ENCODE measurements around the gene MROH2A.

Gene MROH2A

GRCh38 chr2:233830111-233830802, 52.1 kb downstream of the MROH2A start:
- Histone ChIP-seq H3K9me3 (no peaks in the 10 kb centered on the region), H3K27ac (no peak overlapping the region), H3K27me3 (no peaks in the 10 kb centered on the region), H3K4me1 (ENCODE audit: control insufficient read depth in 1 of 2, insufficient read depth in 1 of 2, low read depth in 1 of 2, low read length in 1 of 2) (no peaks in the 10 kb centered on the region), H3K4me3 (ENCODE audit: low read depth in 1 of 2, low read length in 1 of 2) (no peak overlapping the region), H3K36me3 (peaks cover 28% of the 10 kb centered on the region)
- TF ChIP-seq CTCF (IDR thresholded peaks at IDR 0.05): no peak

GRCh38 chr2:233831011-233831721, 53.0 kb downstream of the MROH2A start:
- Histone ChIP-seq H3K36me3 (peaks cover 37% of the 10 kb centered on the region), H3K4me1 (ENCODE audit: control insufficient read depth in 1 of 2, insufficient read depth in 1 of 2, low read depth in 1 of 2, low read length in 1 of 2) (no peaks in the 10 kb centered on the region), H3K27me3 (no peaks in the 10 kb centered on the region), H3K9me3 (no peaks in the 10 kb centered on the region), H3K27ac (no peak overlapping the region), H3K4me3 (ENCODE audit: low read depth in 1 of 2, low read length in 1 of 2) (no peak overlapping the region)
- TF ChIP-seq CTCF (IDR thresholded peaks at IDR 0.05): no peak

- H3K27me3 ChIP-seq: no peaks in the 10 kb centered on the region
- no peak overlapping the region for H3K27ac ChIP-seq
- TF ChIP-seq CTCF (IDR thresholded peaks at IDR 0.05): no peak
- H3K9me3 ChIP-seq: no peaks in the 10 kb centered on the region
- H3K4me1 ChIP-seq (ENCODE audit: control insufficient read depth in 1 of 2, insufficient read depth in 1 of 2, low read depth in 1 of 2, low read length in 1 of 2): no peaks in the 10 kb centered on the region
- no peak overlapping the region for H3K4me3 ChIP-seq (ENCODE audit: low read depth in 1 of 2, low read length in 1 of 2)
- peaks cover 44% of the 10 kb centered on the region for H3K36me3 ChIP-seq
Measured at GRCh38 chr2:233831861-233832260, 53.7 kb downstream of the MROH2A start.

- no peak for TF ChIP-seq CTCF (IDR thresholded peaks at IDR 0.05)
- no peaks in the 10 kb centered on the region for H3K27me3 ChIP-seq
- no peaks in the 10 kb centered on the region for H3K9me3 ChIP-seq
- no peak overlapping the region for H3K27ac ChIP-seq
- H3K4me3 ChIP-seq (ENCODE audit: low read depth in 1 of 2, low read length in 1 of 2): no peak overlapping the region
- no peaks in the 10 kb centered on the region for H3K4me1 ChIP-seq (ENCODE audit: control insufficient read depth in 1 of 2, insufficient read depth in 1 of 2, low read depth in 1 of 2, low read length in 1 of 2)
- peaks cover 50% of the 10 kb centered on the region for H3K36me3 ChIP-seq
Measured at GRCh38 chr2:233832414-233832813, 54.3 kb downstream of the MROH2A start.

GRCh38 chr2:233832869-233833311, 54.8 kb downstream of the MROH2A start:
- no peak for TF ChIP-seq CTCF (IDR thresholded peaks at IDR 0.05)
- Histone ChIP-seq H3K27me3 (no peaks in the 10 kb centered on the region), H3K4me3 (ENCODE audit: low read depth in 1 of 2, low read length in 1 of 2) (no peak overlapping the region), H3K4me1 (ENCODE audit: control insufficient read depth in 1 of 2, insufficient read depth in 1 of 2, low read depth in 1 of 2, low read length in 1 of 2) (no peaks in the 10 kb centered on the region), H3K36me3 (peaks cover 54% of the 10 kb centered on the region), H3K27ac (no peak overlapping the region), H3K9me3 (no peaks in the 10 kb centered on the region)
